BE2C (cell line): Measurements from ENCODE around the gene BSN.

Experiments
- DNase-seq: peaks from one replicate; pipeline ENCODE4 v3.0.0-alpha.2; 2020
- H3K27me3 ChIP-seq: fragments of 250-450 bp; sonication (Bioruptor Pico); 2 replicates; pipeline ENCODE4 v1.5.1; 2020; ENCODE audit warnings: mild to moderate bottlenecking
- H3K36me3 ChIP-seq: fragments of 250-450 bp; sonication (Bioruptor Pico); 2 replicates; pipeline ENCODE4 v1.5.1; 2020; ENCODE audit warnings: mild to moderate bottlenecking
- H3K4me1 ChIP-seq: fragments of 250-450 bp; sonication (Bioruptor Pico); 2 replicates; pipeline ENCODE4 v1.5.1; 2020
- H3K4me3 ChIP-seq: 2 replicates; pipeline ENCODE4 v1.5.1; 2011; ENCODE audit warnings: low read depth, low read length
- H3K9me3 ChIP-seq: fragments of 250-450 bp; sonication (Bioruptor Pico); 2 replicates; pipeline ENCODE4 v1.5.1; 2020
- CTCF ChIP-seq: IDR thresholded peaks from 2 replicates; pipeline ENCODE4 v1.5.1; 2012; ENCODE audit warnings: mild to moderate bottlenecking, low read depth, low read length

The BSN gene

GRCh38 chr3:49702672-49703071 is 148.4 kb downstream of the BSN start:
- Histone ChIP-seq H3K36me3 (no peaks in the 10 kb centered on the region), H3K4me3 (no peak overlapping the region), H3K27me3 (no peaks in the 10 kb centered on the region), H3K9me3 (no peaks in the 10 kb centered on the region), H3K4me1 (no peaks in the 10 kb centered on the region)
- TF ChIP-seq CTCF: no peak
- DNase-seq: no peak

GRCh38 chr3:49703443-49703927 is 149.2 kb downstream of the BSN start:
- no peaks in the 10 kb centered on the region for H3K9me3 ChIP-seq
- no peaks in the 10 kb centered on the region for H3K27me3 ChIP-seq
- H3K36me3 ChIP-seq: no peaks in the 10 kb centered on the region
- H3K4me3 ChIP-seq: no peak overlapping the region
- peak; percentile 74 for TF ChIP-seq CTCF
- DNase-seq: peak; percentile 71
- H3K4me1 ChIP-seq: no peaks in the 10 kb centered on the region

- no peak for TF ChIP-seq CTCF
- H3K9me3 ChIP-seq: no peaks in the 10 kb centered on the region
- H3K36me3 ChIP-seq: no peaks in the 10 kb centered on the region
- no peak overlapping the region for H3K4me3 ChIP-seq
- H3K4me1 ChIP-seq: no peaks in the 10 kb centered on the region
- no peak for DNase-seq
- no peaks in the 10 kb centered on the region for H3K27me3 ChIP-seq
These were observed 149.7 kb downstream of the BSN start for GRCh38 chr3:49703956-49704355.

GRCh38 chr3:49704629-49705028 is 150.4 kb downstream of the BSN start:
- no peak overlapping the region for H3K4me3 ChIP-seq
- no peaks in the 10 kb centered on the region for H3K4me1 ChIP-seq
- no peak for DNase-seq
- H3K9me3 ChIP-seq: no peaks in the 10 kb centered on the region
- no peaks in the 10 kb centered on the region for H3K27me3 ChIP-seq
- TF ChIP-seq CTCF: no peak
- H3K36me3 ChIP-seq: no peaks in the 10 kb centered on the region

- no peak overlapping the region for H3K4me3 ChIP-seq
- no peaks in the 10 kb centered on the region for H3K4me1 ChIP-seq
- no peaks in the 10 kb centered on the region for H3K9me3 ChIP-seq
- no peak for TF ChIP-seq CTCF
- no peaks in the 10 kb centered on the region for H3K27me3 ChIP-seq
- no peaks in the 10 kb centered on the region for H3K36me3 ChIP-seq
- no peak for DNase-seq
These were observed 151.2 kb downstream of the BSN start for GRCh38 chr3:49705390-49705960.

- no peaks in the 10 kb centered on the region for H3K36me3 ChIP-seq
- H3K27me3 ChIP-seq: no peaks in the 10 kb centered on the region
- DNase-seq: no peak
- no peak overlapping the region for H3K4me3 ChIP-seq
- no peaks in the 10 kb centered on the region for H3K4me1 ChIP-seq
- H3K9me3 ChIP-seq: no peaks in the 10 kb centered on the region
- TF ChIP-seq CTCF: no peak
These were observed 152.3 kb downstream of the BSN start for GRCh38 chr3:49706456-49707112.
